Transverse colon (tissue), 4 donors: ENCODE data around the gene POU2F1.

ENCODE experiments used
- EP300 ChIP-seq: sonication (generic); formaldehyde crosslinking; IDR thresholded peaks from one replicate; pipeline ENCODE4 v1.6.1; 2017; ENCODE audit warnings: antibody characterized with exemption, low read depth
- POLR2A ChIP-seq: fragments of 450-650 bp; IDR thresholded peaks from one replicate; pipeline ENCODE4 v1.6.1; 2016; ENCODE audit warnings: antibody characterized with exemption, mild to moderate bottlenecking, moderate library complexity
- POLR2AphosphoS5 ChIP-seq, 3 donors: sonication (generic); formaldehyde crosslinking; IDR thresholded peaks; one replicate each; pipeline ENCODE4 v1.6.1; 2016; ENCODE audit warnings: antibody characterized with exemption in 3 of 3
- TF ChIP-seq, protein P1 (sequence below), 5 experiments: fragments of 200-600 bp in 3 of 5; fragments of 450-650 bp in 2 of 5; sonication (generic) in 3 of 5; IDR thresholded peaks; 1 replicate in 2 of 5; 2 replicates in 3 of 5; pipeline ENCODE4 v1.5.1; 2016 to 2017; ENCODE audit warnings: antibody characterized with exemption in 5 of 5, inconsistent platforms in 3 of 5, mild to moderate bottlenecking in 2 of 5, moderate library complexity in 1 of 5

DNA sequence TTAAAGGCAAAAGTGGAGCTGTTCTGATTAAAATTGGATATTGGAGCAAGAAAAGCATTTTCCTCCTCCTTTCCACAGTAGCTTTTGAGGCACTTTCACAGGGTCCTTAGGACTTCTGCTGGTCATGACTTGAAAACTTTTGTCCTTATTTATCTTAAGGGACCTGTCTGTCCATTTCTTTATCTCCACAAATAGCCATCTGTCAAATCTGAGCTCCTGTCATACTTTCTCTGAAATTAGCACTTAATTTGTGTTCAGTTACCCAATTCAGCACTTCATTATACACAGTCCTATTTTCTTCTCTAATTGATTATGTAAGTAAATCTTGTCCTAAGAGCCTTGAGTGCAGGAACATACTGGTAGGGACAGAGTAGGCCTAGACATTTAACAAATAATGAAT lies 9.8 kb downstream of the POU2F1 start:
- TF ChIP-seq, protein P1, sequence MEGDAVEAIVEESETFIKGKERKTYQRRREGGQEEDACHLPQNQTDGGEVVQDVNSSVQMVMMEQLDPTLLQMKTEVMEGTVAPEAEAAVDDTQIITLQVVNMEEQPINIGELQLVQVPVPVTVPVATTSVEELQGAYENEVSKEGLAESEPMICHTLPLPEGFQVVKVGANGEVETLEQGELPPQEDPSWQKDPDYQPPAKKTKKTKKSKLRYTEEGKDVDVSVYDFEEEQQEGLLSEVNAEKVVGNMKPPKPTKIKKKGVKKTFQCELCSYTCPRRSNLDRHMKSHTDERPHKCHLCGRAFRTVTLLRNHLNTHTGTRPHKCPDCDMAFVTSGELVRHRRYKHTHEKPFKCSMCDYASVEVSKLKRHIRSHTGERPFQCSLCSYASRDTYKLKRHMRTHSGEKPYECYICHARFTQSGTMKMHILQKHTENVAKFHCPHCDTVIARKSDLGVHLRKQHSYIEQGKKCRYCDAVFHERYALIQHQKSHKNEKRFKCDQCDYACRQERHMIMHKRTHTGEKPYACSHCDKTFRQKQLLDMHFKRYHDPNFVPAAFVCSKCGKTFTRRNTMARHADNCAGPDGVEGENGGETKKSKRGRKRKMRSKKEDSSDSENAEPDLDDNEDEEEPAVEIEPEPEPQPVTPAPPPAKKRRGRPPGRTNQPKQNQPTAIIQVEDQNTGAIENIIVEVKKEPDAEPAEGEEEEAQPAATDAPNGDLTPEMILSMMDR (IDR thresholded peaks at IDR 0.05), result no peak
- TF ChIP-seq EP300, result no peak
- TF ChIP-seq POLR2A, result no peak
- TF ChIP-seq POLR2AphosphoS5 (IDR thresholded peaks at IDR 0.05), result no peak
